Esophagus squamous epithelium (tissue), 4 donors: ENCODE results near the gene CFAP74.

Source experiments
- POLR2A ChIP-seq, 4 donors: fragments of 450-650 bp; IDR thresholded peaks; one replicate each; pipeline ENCODE4 v1.6.1; 2017; ENCODE audit warnings: antibody characterized with exemption in 4 of 4, mild to moderate bottlenecking in 4 of 4, moderate library complexity in 3 of 4
- TF ChIP-seq, protein P1 (sequence below), 6 experiments: fragments of 450-650 bp in 4 of 6; fragments of 200-600 bp in 2 of 6; sonication (generic) in 2 of 6; IDR thresholded peaks; one replicate each; pipeline ENCODE4 v1.5.1; 2016 to 2019; ENCODE audit warnings: antibody characterized with exemption in 6 of 6, mild to moderate bottlenecking in 4 of 6, moderate library complexity in 4 of 6

DNA sequence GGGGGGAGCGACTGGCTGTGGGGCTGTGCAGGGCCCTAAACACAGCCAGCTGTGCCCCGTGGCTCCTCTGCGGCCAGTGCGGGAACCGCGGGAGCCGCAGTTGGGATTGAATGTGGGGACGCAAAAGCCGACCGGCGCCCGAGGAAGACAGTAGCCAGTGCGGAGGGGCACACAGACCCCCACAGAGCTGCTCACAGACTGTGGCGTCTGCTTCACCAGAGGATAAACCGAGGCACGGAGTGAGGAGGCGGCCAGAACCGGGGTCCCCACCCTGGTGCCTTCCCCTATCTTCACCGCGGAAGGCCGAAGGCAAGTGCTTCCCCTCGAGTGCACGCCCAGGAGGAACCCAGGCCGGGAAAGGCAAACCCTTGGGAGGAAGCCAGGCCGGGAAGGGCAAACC, 75.8 kb downstream of the CFAP74 start:
- TF ChIP-seq, protein P1, sequence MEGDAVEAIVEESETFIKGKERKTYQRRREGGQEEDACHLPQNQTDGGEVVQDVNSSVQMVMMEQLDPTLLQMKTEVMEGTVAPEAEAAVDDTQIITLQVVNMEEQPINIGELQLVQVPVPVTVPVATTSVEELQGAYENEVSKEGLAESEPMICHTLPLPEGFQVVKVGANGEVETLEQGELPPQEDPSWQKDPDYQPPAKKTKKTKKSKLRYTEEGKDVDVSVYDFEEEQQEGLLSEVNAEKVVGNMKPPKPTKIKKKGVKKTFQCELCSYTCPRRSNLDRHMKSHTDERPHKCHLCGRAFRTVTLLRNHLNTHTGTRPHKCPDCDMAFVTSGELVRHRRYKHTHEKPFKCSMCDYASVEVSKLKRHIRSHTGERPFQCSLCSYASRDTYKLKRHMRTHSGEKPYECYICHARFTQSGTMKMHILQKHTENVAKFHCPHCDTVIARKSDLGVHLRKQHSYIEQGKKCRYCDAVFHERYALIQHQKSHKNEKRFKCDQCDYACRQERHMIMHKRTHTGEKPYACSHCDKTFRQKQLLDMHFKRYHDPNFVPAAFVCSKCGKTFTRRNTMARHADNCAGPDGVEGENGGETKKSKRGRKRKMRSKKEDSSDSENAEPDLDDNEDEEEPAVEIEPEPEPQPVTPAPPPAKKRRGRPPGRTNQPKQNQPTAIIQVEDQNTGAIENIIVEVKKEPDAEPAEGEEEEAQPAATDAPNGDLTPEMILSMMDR (IDR thresholded peaks at IDR 0.05): no peak
- TF ChIP-seq POLR2A (IDR thresholded peaks at IDR 0.05): no peak
